HG03457 (cell line): ENCODE data around the gene CD163.
"Not testable (repeated sequence)": the region's sequence is repeated elsewhere in the genome, so short reads cannot be mapped to it uniquely, and the experiment has no call there.

Experiments used
- ATAC-seq: cut with Tn5 transposase; IDR thresholded peaks from one replicate; pipeline ENCODE4 v1.9.1; 2021; ENCODE audit warnings: moderate number of reproducible peaks; ENCODE audit not compliant: unreplicated experiment

The CD163 gene

GRCh38 chr12:7450667-7451066, 52.9 kb downstream of the CD163 start:
- ATAC-seq, result no peak

DNA sequence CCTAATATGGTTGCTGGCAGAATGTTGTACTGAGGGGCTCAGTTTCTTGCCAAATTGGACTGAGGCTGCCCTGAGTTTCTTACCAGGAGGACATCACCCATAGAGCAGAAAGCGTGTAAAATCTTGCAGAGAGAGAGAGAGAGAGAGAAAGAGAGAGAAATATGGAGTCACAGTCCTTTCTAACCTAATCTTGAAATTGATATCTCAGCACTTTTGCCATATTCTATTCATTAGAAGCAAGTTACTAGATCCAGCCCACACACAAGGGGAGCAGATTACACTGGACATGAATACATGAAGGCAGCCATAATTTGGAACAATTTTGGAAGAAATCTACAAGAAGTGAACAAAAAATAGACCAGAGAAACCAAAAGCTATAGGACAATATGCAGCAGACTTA, 55.5 kb downstream of the CD163 start:
- ATAC-seq, result no peak

- ATAC-seq, result no peak
Observed at GRCh38 chr12:7444537-7444936, 59.0 kb downstream of the CD163 start.

DNA sequence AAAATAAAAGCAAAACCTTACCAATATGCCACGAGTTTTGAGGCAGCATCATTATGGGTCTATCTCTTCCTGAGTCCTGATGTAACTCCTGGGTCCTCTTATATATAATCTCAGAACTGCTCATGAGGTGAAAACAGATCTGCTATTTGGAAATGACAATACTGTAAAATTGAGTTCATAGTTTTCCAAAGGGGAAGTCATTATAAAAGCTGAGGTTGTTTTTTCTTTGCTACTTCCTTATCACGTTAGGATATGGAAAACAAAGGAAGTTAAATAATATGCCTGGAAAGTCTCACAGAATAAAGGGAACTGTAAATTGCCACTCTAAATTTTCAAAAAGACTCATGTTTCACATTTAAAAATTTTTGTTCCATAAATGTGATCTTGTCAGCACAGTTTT, 59.5 kb downstream of the CD163 start, which contains the start of gene CD163L1:
CD163L1 (minus strand) TSS at position 78 of the 400 bp plus-strand sequence; CDS start at position 52, 26 bp downstream.
- ATAC-seq, result no peak

DNA sequence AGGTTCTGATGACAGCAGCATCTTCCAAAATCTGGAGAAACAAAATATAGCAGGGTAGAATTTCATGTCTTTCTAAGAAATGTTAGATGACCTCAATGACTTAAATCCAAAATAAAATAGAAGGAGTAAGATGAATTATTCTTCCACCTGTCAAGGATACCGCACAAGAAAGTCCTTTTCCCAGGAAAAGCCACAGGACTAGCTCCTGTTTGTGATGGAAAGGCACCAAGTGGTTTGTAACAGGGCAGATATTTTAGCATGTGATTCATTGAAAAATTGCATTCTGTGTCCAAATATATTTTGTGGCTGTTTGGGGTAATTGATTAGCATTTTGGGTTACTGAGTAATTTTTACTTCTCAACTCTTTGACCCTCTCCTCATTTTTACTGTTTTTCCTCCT, 62.4 kb downstream of the CD163 start:
- ATAC-seq, result no peak

- no peak for ATAC-seq
Observed at GRCh38 chr12:7439579-7440505, 63.7 kb downstream of the CD163 start.

GRCh38 chr12:7438291-7438995, 65.1 kb downstream of the CD163 start:
- not testable (repeated sequence) for ATAC-seq

DNA sequence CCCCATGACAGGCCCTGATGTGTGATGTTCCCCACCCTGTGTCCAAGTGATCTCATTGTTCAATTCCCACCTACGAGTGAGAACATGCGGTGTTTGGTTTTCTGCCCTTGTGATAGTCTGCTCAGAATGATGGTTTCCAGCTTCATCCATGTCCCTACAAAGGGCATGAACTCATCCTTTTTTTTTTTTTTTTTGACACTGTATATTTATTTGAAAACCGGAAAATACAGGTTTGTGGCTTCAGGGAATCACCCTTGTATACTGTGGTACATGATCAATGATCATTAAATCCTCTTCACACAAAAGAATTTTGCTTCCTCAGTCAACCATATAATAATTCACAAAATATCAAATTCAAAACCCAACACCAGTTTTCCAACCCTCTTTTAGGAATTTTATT, 66.1 kb downstream of the CD163 start:
- not testable (repeated sequence) for ATAC-seq

DNA sequence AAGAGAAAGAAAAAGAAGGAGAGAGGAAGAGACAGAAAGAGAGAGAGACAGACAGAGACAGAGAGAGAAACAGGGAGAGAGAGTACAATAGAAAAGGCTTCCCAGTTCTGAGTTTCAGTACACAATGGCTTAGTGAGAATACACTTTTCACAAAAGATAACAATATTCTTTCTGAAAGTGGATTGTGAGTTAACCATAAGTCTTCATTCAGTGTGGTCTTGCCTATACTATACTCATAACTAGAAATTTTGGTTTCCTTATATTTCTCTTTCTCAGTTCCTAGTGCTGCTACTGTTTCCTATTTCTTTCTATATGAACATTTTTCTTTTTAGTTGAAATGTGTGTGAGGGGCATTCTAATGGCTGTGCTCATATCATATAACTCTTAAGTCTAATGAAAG, 68.9 kb downstream of the CD163 start:
- ATAC-seq, result no peak

DNA sequence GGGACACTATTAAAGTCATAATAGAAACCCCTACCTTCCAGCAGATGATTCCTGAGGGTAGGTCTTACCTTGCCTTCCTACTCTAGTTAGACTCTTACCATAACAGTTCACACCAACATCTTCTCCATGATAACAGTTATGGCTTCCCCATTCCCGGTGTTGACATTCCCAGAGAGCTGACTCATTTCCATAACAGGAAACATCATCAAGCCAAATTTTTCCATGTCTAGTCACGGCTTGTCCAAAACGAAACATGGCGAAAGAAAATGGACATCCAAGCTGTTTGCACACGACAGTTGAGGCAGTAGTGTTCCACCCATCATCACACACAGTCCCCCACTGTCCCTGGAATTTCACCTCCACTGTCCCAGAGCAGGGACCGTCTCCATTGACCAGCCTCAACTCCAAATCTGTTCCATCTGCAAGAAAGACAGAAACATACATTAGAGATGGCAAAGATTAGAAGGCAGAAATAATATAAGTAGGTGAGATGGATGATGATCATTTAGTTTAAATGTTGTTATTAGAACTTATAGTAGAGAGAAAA, 70.2 kb downstream of the CD163 start:
- ATAC-seq, result no peak

GRCh38 chr12:7431993-7432685, 71.4 kb downstream of the CD163 start:
- ATAC-seq, result no peak
